Measurements from ENCODE around the gene KRTAP3-1. TPM values are rescaled to one million over a fixed set of nuclear protein-coding genes. Genes with fewer than 3 reads are reported as not detected.
"Not testable (repeated sequence)": the region's sequence is repeated elsewhere in the genome, so short reads cannot be mapped to it uniquely, and the experiment has no call there.

The KRTAP3-1 gene
- polyA plus RNA-seq, 4 donors, result not detected

DNA sequence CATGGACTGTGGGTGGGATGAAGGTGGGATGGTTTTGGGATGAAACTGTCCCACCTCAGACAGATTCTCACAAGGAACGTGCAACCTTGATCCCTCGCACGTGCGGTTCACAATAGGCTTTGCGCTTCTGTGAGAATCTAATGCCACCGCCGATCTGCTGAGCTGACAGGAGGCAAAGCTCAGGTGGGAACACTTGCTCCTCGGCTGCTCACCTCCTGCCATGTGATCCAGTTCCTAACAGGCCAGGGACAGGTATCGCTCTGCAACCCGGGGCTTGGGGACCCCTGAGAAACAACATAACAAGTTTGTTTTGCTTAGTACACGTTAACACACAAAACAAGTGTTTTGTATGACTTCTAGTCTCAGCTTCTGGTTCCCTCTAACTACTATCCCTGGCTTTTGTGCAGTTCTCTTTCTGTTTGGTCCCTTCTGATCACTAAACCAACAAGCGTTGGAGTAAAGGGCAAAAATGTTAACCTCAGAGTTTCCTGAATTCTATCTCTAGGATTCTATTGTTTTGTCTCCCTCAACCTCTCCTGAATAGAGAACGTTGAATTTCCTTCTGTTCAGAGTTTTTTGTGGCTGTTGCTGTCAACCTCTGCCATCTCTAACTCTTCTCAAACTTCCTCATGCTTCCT, 7.8 kb upstream of the KRTAP3-1 start:
- no peak for DNase-seq (ENCODE audit: low read depth in 4 of 4, low spot score in 3 of 4)

DNA sequence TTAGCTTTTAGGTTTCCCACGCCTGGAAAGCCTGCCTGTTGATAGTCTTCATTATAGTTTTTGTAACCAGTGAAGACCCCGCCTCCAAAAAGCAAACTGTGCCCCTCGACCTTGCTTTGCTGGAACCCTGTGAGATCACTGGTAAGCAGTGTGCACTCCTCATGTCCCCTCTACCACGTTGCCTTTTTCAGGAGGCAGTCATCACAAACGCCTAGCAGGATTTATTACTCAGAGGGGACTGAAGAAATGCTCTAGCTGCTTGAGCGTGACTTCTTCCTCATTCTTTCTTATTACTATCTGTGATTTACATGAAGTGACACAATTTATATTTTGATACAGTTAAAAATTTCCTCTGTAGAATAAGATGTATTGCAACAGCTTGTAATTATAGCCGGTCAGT, 6.5 kb upstream of the KRTAP3-1 start:
- no peak for DNase-seq (ENCODE audit: low read depth in 4 of 4, low spot score in 3 of 4)

GRCh38 chr17:41013606-41014005, 4.7 kb upstream of the KRTAP3-1 start:
- no peak for DNase-seq (ENCODE audit: low read depth in 4 of 4, low spot score in 3 of 4)

- no peak for DNase-seq (ENCODE audit: low read depth in 4 of 4, low spot score in 3 of 4)
Measured at GRCh38 chr17:41013181-41013580, 4.3 kb upstream of the KRTAP3-1 start.

DNA sequence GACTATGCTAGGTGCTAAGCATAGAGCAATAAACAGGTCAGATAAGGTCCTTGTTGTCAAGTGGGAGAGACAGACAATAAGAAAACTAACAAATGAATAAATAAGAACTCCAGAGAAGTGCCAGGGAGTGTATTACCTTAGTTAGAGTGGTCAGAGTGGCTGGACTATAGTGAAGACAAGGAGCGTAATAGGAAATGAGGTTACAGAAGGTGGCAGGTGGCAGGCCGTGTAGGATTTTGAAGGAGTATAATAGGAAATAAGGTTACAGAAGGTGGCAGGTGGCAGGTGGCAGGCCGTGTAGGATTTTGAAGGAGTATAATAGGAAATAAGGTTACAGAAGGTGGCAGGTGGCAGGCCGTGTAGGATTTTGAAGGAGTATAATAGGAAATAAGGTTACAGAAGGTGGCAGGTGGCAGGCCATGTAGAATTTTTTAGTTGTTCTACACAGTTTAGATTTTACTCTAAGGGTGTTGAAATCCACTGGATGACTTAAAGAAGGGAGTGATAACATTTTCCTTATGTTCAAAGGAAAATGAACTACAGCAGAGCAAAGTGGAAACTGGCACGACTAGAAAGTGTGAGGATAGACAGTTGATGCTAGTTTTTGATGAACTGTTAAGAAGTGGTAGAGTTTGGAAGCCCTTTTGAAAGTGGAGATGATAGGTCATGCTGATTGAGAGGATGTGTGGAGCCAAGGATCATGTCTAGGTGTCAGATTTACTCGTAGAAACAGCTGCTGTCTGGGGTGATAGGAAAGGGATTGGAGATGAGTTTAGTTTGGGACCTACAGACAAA, 3.6 kb upstream of the KRTAP3-1 start:
- no peak for DNase-seq (ENCODE audit: low read depth in 4 of 4, low spot score in 3 of 4)

DNA sequence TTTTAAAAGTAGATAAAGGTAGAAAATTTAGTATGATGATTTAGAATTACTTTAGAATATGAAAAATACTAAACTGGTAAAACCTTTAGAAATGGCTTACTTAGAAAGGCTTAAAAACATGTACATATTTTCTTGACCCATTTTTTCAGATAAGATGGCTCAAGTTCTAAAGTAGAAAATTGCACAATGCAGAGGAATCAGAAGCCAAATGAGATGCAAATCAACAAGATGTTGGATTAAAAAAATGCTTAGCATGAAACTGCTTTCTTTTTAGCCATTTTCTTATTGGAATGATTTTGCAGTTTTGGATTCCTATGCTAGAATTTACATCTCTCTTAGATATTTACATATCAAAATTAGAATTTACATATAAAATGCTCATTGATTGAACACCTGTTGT, 1.5 kb upstream of the KRTAP3-1 start:
- DNase-seq (ENCODE audit: low read depth in 4 of 4, low spot score in 3 of 4), result no peak

- no peak for DNase-seq (ENCODE audit: low read depth in 4 of 4, low spot score in 3 of 4)
Measured at GRCh38 chr17:41009936-41010335, 1.0 kb upstream of the KRTAP3-1 start.

- no peak for DNase-seq (ENCODE audit: low read depth in 4 of 4, low spot score in 3 of 4)
Measured at GRCh38 chr17:41009301-41009760, 403 bp upstream of the KRTAP3-1 start.

- DNase-seq (ENCODE audit: low read depth in 4 of 4, low spot score in 3 of 4), result no peak
Measured at GRCh38 chr17:41004397-41004796, 4.5 kb downstream of the KRTAP3-1 start.

DNA sequence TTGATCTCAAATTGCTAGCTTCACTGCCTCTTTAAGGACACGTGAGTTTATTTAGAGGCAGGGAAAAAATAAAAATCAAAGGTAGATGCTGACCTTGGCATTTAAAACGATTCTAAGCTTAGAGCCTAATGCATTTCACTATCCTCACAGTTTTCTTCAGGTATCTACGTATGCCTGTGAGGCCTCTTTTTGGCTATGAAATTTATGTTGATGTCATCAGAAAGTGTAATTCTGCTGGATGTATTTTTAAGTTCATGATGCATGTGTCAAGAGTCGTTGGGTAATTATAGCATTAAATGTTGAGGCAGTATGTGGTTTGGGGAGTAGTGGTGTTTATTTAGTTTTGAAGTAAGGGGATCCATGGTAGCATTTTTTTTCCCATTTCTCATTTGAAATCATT, 5.0 kb downstream of the KRTAP3-1 start:
- no peak for DNase-seq (ENCODE audit: low read depth in 4 of 4, low spot score in 3 of 4)

- no peak for DNase-seq (ENCODE audit: low read depth in 4 of 4, low spot score in 3 of 4)
Measured at GRCh38 chr17:41002814-41003213, 6.1 kb downstream of the KRTAP3-1 start.

DNA sequence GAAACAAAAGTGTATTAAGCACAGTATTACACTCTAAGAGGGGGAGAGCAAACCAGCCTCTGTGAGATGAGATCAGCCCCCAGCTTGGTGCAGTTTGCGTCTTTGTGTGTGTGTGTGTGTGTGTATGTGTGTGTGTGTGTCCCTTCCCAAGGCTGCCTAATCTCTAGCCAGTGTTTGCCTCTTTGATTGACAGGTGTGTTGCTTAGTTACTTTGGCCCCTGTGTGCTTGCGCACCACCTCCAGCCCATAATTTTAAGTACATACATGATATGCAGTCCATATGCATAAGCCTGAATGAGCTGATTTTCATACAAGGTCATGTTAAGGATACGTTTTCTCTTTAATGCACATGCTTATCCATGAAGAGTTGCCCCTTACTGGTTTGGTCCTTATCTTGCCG, 7.1 kb downstream of the KRTAP3-1 start:
- DNase-seq (ENCODE audit: low read depth in 4 of 4, low spot score in 3 of 4), result no peak

GRCh38 chr17:40999563-40999962, 9.4 kb downstream of the KRTAP3-1 start, which contains the start of gene KRTAP3-2:
Gene KRTAP3-2 (minus strand): TSS chr17:40999906. CDS start chr17:40999853, 53 bp downstream.
- DNase-seq (ENCODE audit: low read depth in 4 of 4, low spot score in 3 of 4), result not testable (repeated sequence)

- DNase-seq (ENCODE audit: low read depth in 4 of 4, low spot score in 3 of 4), result no peak
Measured at GRCh38 chr17:40997361-40997760, 11.6 kb downstream of the KRTAP3-1 start.

DNA sequence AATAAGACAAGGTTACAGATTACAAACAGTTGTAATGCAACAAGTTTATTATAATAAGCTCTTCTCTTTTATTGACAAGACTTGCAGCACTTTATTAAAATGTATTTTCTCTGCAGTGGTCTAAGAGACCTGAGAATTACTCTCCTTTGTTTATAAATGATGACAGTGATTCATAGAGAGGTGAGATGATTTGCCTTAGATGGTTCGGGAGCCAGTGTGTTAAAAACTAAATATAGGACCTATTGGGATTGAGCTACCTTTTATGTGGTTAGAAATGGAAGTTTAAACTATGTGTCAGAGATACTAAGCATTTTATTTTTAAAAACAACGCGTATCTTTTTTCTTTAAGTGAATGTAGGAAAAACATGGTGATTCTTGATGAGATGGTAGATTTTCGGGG, 12.1 kb downstream of the KRTAP3-1 start:
- DNase-seq (ENCODE audit: low read depth in 4 of 4, low spot score in 3 of 4), result no peak

DNA sequence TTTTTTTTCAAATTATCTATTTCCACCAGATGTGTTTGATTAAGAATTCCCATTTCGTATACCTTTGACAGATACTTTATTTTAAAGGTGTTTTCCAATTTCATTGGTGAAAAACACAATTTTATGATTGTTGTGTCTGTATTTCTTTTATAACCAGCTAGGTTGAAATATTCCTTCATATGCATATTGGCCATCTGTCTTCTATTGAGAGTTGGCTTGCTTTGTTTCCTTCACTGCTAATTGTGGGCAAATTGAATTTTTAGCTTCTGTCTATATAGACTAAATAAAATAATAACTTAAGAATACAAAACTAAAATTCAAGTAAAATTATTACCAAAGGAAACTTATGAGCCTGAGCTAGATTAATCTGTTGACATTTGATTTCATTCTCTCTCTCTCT, 13.8 kb downstream of the KRTAP3-1 start:
- DNase-seq (ENCODE audit: low read depth in 4 of 4, low spot score in 3 of 4), result no peak

- no peak for DNase-seq (ENCODE audit: low read depth in 4 of 4, low spot score in 3 of 4)
Measured at GRCh38 chr17:40993839-40994238, 15.1 kb downstream of the KRTAP3-1 start, which contains the start of gene KRTAP3-3. Gene KRTAP3-3 (minus strand): TSS chr17:40994164. CDS start chr17:40994097, 67 bp downstream.

DNA sequence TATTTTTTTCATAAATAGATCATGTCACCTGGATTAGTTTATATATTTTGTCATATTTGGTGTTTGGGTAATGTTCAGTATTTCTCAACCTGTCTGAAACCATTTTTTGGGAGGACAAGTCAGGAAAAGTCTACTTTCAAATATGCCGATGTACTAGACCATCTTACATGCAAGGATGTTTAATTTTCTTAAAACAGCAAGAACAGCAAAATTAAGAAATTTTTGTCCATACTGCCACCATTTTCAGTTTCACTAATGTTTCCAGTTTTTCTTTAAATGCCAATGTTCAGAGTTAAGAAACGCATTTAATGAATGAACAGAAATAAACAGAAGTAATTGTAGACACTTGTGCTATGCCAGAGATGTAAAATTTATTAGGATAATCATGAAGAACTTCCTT, 15.8 kb downstream of the KRTAP3-1 start:
- DNase-seq (ENCODE audit: low read depth in 4 of 4, low spot score in 3 of 4), result no peak

DNA sequence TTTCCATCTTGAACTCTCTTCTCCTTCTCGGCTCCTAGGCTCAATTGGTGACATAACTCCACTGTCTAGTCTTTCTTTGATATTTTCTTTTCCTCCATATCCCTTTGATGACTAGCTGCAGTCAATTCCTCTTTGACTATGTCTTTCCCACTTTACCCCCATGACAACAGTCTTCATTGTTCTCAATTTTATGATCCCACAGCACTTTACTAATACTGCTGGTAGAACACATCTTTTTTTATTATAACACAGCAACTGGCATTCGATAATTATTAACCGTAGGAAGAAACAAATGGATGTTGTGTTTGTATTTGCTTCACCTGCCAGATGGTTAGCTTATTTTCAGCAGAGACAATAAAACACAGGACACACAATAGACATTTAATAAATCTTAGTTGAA, 16.3 kb downstream of the KRTAP3-1 start:
- DNase-seq (ENCODE audit: low read depth in 4 of 4, low spot score in 3 of 4), result no peak

GRCh38 chr17:40986920-40987319, 22.0 kb downstream of the KRTAP3-1 start:
- no peak for DNase-seq (ENCODE audit: low read depth in 4 of 4, low spot score in 3 of 4)

DNA sequence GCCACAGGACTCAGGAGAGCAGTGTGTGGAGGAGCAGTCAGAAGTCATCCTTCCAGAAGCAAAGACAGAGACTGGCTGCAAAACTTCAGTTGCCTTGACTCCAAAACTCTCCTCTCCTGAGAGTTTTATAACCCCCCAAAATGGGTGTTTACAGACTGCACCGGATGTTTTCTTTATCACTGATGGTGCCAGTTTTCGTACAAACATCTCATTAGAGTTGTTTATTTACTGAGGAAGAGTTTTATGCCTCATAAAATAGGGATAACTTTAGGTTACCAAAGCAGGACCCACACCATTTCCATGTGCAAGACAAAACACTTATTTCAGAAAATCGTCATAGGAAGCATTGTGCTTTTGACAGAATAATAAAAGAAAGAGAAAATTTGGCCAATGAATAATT, 24.7 kb downstream of the KRTAP3-1 start, which contains the start of gene KRT40:
TSS of gene KRT40 (minus strand) at position 101 of the 400 bp plus-strand sequence. CDS start at position 48, 53 bp downstream.
- no peak for DNase-seq (ENCODE audit: low read depth in 4 of 4, low spot score in 3 of 4)

DNA sequence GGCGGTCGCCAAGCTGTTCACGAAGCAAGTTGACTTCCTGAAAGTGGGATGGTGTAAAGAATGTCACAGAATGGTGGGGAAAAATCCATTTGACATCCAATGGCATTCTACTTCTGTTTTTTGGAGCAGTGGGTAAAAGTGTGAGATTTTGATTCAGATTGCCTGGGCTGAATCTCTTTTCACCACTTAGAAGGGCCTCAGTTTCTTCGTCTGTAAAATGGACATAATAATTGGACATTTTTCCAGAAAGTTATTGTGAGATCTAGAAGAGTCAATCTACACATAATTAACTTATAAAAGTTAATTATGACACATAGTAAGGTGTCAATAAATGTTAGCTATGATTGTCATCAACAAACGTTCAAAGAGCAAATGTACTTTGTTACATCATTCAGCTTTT, 27.8 kb downstream of the KRTAP3-1 start:
- DNase-seq (ENCODE audit: low read depth in 4 of 4, low spot score in 3 of 4), result no peak
